CD4-positive, alpha-beta memory T cell (primary cell): Measurements from ENCODE around the gene PNPLA7. TPM values are rescaled to one million over a fixed set of nuclear protein-coding genes. Genes with fewer than 3 reads are reported as not detected.
"Not testable (repeated sequence)": the region's sequence is repeated elsewhere in the genome, so short reads cannot be mapped to it uniquely, and the experiment has no call there.

Experiments
- CTCF ChIA-PET: fragments of 350-600 bp; sonication (Branson Sonifier 250); formaldehyde crosslinking; loops from one replicate; lab custom pipeline; 2021; ENCODE audit warnings: inconsistent platforms; ENCODE audit not compliant: partially characterized antibody; lab: Charles Lee
- POLR2A ChIA-PET: fragments of 350-600 bp; sonication (Branson Sonifier 250); formaldehyde crosslinking; loops from one replicate; lab custom pipeline; 2021; ENCODE audit not compliant: partially characterized antibody; lab: Charles Lee
- DNase-seq, 5 donors: peaks; one replicate each; pipeline versions ENCODE4 v3.0.0 to v3.0.0-alpha.2; 2020 to 2022; ENCODE audit warnings: mixed read lengths in 1 of 5
- H3K27ac ChIP-seq: one replicate; pipeline ENCODE4 v1.7.0; 2013; ENCODE audit warnings: low read depth, low read length
- H3K27me3 ChIP-seq: 2 replicates; pipeline ENCODE4 v1.7.0; 2013; ENCODE audit warnings: mild to moderate bottlenecking, low read length, moderate library complexity; ENCODE audit not compliant: insufficient read depth
- H3K36me3 ChIP-seq: 2 replicates; pipeline ENCODE4 v1.7.0; 2013; ENCODE audit warnings: mild to moderate bottlenecking, low read length, moderate library complexity; ENCODE audit not compliant: insufficient read depth
- H3K4me1 ChIP-seq: 2 replicates; pipeline ENCODE4 v1.7.0; 2013; ENCODE audit warnings: mild to moderate bottlenecking, low read length, moderate library complexity; ENCODE audit not compliant: insufficient read depth
- H3K4me3 ChIP-seq, 2 donors: one replicate each; pipeline ENCODE4 v1.7.0; 2013; ENCODE audit warnings: low read length in 2 of 2, mild to moderate bottlenecking in 1 of 2
- H3K9me3 ChIP-seq, 2 donors: one replicate each; pipeline ENCODE4 v1.7.0; 2013; ENCODE audit warnings: low read length in 2 of 2, control low read depth in 1 of 2; ENCODE audit not compliant: control insufficient read depth in 1 of 2
- H3K27ac Mint-ChIP-seq, 7 donors: one replicate each; pipeline ENCODE4 v1.8.0; 2020 to 2021; ENCODE audit warnings: mixed read lengths in 7 of 7, mild to moderate bottlenecking in 6 of 7, inconsistent platforms in 3 of 7, moderate library complexity in 3 of 7
- H3K27me3 Mint-ChIP-seq, 2 donors: one replicate each; pipeline ENCODE4 v1.8.0; 2020 to 2021; ENCODE audit warnings: mixed read lengths in 2 of 2
- H3K36me3 Mint-ChIP-seq, 2 donors: one replicate each; pipeline ENCODE4 v1.8.0; 2020 to 2021; ENCODE audit warnings: mixed read lengths in 2 of 2, inconsistent platforms in 1 of 2, mild to moderate bottlenecking in 1 of 2
- H3K4me1 Mint-ChIP-seq, 4 donors: one replicate each; pipeline ENCODE4 v1.8.0; 2020 to 2021; ENCODE audit warnings: mixed read lengths in 4 of 4, mild to moderate bottlenecking in 1 of 4
- H3K4me3 Mint-ChIP-seq, 8 donors: one replicate each; pipeline ENCODE4 v1.8.0; 2020 to 2021; ENCODE audit warnings: mixed read lengths in 8 of 8, mild to moderate bottlenecking in 7 of 8, moderate library complexity in 6 of 8, inconsistent platforms in 3 of 8
- H3K9me3 Mint-ChIP-seq, 8 donors: one replicate each; pipeline ENCODE4 v1.8.0; 2020 to 2021; ENCODE audit warnings: mixed read lengths in 8 of 8, mild to moderate bottlenecking in 5 of 8, inconsistent platforms in 3 of 8, moderate library complexity in 1 of 8
- intact Hi-C: fragments of 100-400 bp; cut with micrococcal nuclease; formaldehyde crosslinking; loops from one replicate; pipeline ENCODE4 v1.15.1; 2023
- polyA plus RNA-seq, 2 donors: library from polyadenylated mRNA; unstranded; fragments of 300-500 nt; fragmentation: Illumina TruSeq; gene quantifications; one replicate each; pipeline ENCODE4 v1.2.3, GENCODE V29; 2021
- total RNA-seq, 2 experiments: library from RNA; stranded (reverse); gene quantifications; one replicate each; pipeline ENCODE4 v1.2.3, GENCODE V29; 2021

The PNPLA7 gene
- total and polyA plus RNA-seq, 4 experiments from 2014 or later = 0.98 to 15.7 (median 15.5) TPM; not detected in 1

DNA sequence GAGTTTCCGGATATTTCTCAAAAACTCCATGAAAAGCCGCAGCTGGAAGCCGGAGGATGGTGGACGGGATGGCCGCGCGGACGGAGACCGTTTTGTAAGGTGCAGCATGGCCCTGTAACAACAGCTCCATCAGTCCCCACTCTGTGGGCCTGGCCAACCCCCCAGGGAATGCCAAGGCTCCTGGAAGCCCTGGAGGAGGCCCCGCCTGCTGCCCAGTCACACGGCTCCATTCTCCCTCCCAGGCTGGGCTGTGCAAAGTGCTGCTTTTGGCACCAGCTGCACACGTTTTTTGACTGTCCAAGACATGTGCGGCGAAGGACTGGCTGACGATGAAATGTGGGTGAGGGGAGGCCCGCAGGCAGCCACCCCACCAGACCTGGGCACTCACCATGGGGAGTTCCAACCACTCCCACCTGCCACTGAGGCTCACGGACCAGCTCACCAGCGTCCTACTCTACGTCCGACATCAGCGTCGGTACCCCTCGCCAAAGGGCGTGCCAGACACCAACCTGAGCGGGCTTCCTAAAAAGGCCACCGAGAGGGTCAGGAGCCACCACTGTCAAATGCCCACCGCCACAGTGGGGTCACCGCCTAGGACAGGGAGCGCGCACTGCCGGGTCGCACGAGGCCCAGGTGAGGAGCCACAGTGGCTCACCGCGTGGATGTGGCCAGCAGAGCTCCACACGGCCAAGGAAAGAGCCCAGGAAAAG, 27.3 kb downstream of the PNPLA7 start:
- no peaks in the 10 kb centered on the region for H3K27me3 Mint-ChIP-seq
- no peaks in the 10 kb centered on the region for H3K9me3 Mint-ChIP-seq
- no peak overlapping the region for H3K27ac ChIP-seq
- H3K4me1 ChIP-seq = no peaks in the 10 kb centered on the region
- H3K4me3 ChIP-seq = no peak overlapping the region
- DNase-seq = no peak
- H3K36me3 Mint-ChIP-seq = no peaks in the 10 kb centered on the region
- ChIA-PET POLR2A (no interaction called here), CTCF (interaction anchor here (0.8 to 1.2 kb wide), 2 partner anchors 100 to 220 kb away, joined by 3 to 4 read pairs; partner anchors contain the start of genes EXD3 and NRARP)
- no peaks in the 10 kb centered on the region for H3K27me3 ChIP-seq
- intact Hi-C loops = no loop called here
- H3K4me1 Mint-ChIP-seq = no peaks in the 10 kb centered on the region
- H3K4me3 Mint-ChIP-seq = no peak overlapping the region
- H3K36me3 ChIP-seq = no peaks in the 10 kb centered on the region
- H3K27ac Mint-ChIP-seq = no peak overlapping the region
- no peaks in the 10 kb centered on the region for H3K9me3 ChIP-seq

DNA sequence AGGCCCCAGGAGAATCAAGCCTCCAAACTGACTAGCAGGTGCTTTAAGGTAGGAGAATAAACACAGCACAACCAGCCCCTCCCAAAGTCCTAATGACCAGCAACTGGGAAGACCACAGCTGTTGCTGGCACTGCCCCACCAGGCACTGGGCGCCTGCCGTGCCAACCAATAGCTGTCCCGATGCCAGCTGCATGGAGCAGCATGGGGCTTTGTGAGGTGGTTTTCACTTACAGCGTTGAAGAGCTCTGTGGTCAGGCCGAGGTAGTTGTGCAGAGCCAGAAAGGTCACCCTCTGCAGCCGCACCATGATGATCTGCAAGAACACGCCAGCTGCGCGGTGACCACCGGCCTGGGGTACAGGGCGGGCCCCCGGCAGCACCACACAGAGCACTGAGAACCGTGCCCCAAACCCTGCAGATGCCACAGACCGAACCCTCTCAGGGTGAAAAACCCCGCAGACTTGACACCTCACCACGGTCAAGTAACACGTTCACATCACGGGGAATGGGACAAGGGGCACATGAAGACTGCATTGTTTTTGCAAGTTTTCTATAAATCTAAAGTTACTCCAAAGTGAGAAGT, 28.7 kb downstream of the PNPLA7 start:
- intact Hi-C loops = no loop called here
- no peaks in the 10 kb centered on the region for H3K27me3 Mint-ChIP-seq
- H3K9me3 ChIP-seq = no peaks in the 10 kb centered on the region

DNA sequence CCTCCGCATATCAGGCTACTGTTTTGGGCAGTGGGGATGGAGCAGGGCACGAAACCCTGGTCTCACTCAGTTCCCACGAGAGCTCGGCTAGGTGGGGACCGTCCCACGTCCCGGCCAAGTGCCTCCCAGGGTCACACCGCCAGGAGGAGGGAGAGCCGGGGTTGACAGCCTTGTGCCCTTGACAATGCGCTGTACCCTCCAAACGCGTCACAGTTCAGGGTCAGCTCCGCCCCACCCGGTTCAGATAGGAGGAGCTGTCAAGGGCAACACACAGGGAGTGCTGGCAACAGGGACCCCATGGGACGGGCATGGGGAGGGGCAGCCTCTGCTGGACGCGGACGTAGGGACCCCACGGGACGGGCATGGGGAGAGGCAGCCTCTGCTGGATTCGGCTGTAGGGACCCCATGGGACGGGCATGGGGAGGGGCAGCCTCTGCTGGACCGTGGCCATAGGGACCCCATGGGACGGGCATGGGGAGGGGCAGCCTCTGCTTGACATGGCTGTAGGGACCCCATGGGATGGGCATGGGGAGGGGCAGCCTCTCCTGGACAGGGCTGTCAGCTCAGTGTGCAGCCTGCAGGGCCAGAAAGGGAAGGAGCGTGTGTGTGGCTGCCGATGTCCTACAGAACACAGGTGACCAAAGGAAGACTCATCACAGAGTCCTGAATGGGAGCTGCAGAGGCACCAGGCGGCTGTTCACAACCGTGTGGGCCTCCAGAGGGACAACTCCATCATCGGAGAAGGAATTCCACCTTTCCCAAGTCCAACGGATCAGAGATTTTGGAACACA, 29.4 kb downstream of the PNPLA7 start:
- no peak for DNase-seq
- H3K4me1 Mint-ChIP-seq = no peaks in the 10 kb centered on the region
- H3K36me3 Mint-ChIP-seq = no peaks in the 10 kb centered on the region
- H3K4me1 ChIP-seq = no peaks in the 10 kb centered on the region
- POLR2A ChIA-PET = no interaction called here
- H3K27ac ChIP-seq = no peak overlapping the region
- H3K27me3 Mint-ChIP-seq = no peaks in the 10 kb centered on the region
- no peak overlapping the region for H3K4me3 Mint-ChIP-seq
- intact Hi-C loops = no loop called here
- CTCF ChIA-PET = interaction anchor here (1.4 kb wide), 1 partner anchor 14 kb away, joined by 3 read pairs; no protein-coding TSS in a partner anchor
- no peaks in the 10 kb centered on the region for H3K9me3 ChIP-seq
- no peak overlapping the region for H3K27ac Mint-ChIP-seq
- no peak overlapping the region for H3K4me3 ChIP-seq
- H3K27me3 ChIP-seq = no peaks in the 10 kb centered on the region
- H3K9me3 Mint-ChIP-seq = no peaks in the 10 kb centered on the region
- no peaks in the 10 kb centered on the region for H3K36me3 ChIP-seq

More for the DNA sequence above, 28.7 kb downstream of the PNPLA7 start:
- Histone ChIP-seq H3K36me3 (no peaks in the 10 kb centered on the region), H3K27me3 (no peaks in the 10 kb centered on the region), H3K27ac (no peak overlapping the region), H3K4me1 (no peaks in the 10 kb centered on the region), H3K4me3 (no peak overlapping the region)
- Mint-ChIP-seq H3K4me3 (no peak overlapping the region), H3K4me1 (no peaks in the 10 kb centered on the region), H3K36me3 (no peaks in the 10 kb centered on the region), H3K27ac (peak overlapping the region in 1 of 7 donors; percentile 18), H3K9me3 (no peaks in the 10 kb centered on the region)
- no peak for DNase-seq
- POLR2A ChIA-PET = no interaction called here
- CTCF ChIA-PET = interaction anchor here (1.4 kb wide), 1 partner anchor 14 kb away, joined by 3 read pairs; no protein-coding TSS in a partner anchor

DNA sequence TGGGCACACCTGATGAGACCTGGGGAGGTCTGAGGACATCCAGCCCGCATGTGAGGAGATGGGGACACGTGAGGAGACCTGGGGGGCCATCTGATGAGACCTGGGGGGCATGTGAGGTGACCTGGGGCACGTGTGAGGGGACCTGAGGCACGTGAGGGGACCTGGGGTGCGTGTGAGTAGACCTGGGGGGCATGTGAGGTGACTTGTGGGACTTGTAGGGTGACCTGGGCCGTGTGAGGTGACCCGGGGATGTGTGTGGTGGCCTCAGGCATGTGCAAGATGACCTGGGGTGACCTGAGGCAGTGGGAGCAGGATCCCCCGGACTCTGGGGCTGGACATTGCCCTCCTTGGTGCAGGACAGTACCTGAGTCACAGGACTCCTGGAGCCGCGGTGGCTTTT, 30.6 kb downstream of the PNPLA7 start:
- no peaks in the 10 kb centered on the region for H3K9me3 Mint-ChIP-seq
- CTCF ChIA-PET = no interaction called here

DNA sequence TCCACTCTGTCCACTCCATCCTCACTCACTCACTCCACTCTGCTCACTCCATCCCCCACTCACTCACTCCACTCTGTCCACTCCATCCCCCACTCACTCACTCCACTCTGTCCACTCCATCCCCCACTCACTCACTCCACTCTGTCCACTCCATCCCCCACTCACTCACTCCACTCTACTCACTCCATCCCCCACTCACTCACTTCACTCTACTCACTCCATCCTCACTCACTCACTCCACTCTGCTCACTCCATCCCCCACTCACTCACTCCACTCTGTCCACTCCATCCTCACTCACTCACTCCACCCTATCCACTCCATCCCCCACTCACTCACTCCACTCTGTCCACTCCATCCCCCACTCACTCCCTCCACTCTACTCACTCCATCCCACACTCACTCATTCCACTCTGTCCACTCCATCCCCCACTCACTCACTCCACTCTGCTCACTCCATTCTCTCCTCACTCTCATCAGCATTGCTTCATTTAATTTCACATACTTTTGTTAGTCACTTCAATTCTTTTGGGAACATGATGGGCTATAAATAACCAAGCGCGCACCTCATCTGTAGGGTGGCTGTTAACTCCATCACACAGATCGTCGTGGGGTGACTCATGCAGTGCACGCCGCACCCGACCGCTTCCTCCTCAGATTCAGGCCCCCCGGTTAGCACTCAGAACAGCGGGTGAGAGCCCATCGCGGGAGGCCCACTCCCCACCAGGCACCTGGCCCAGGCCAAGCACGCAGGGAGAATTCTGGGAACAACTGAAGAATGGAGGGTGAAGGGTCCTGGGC, 31.3 kb downstream of the PNPLA7 start:
- H3K36me3 ChIP-seq, H3K9me3 ChIP-seq, H3K9me3 Mint-ChIP-seq, H3K4me3 Mint-ChIP-seq, H3K27me3 ChIP-seq, H3K27ac Mint-ChIP-seq, DNase-seq, H3K4me1 Mint-ChIP-seq, POLR2A ChIA-PET, H3K4me3 ChIP-seq, intact Hi-C loops, H3K4me1 ChIP-seq, H3K36me3 Mint-ChIP-seq, H3K27me3 Mint-ChIP-seq, CTCF ChIA-PET, H3K27ac ChIP-seq: not testable (repeated sequence)

More for the DNA sequence above, 30.6 kb downstream of the PNPLA7 start:
- H3K27me3 ChIP-seq = no peaks in the 10 kb centered on the region
- intact Hi-C loops = no loop called here
- Mint-ChIP-seq H3K4me3 (no peak overlapping the region), H3K27ac (peak overlapping the region in 1 of 7 donors; percentile 71), H3K36me3 (no peaks in the 10 kb centered on the region), H3K27me3 (no peaks in the 10 kb centered on the region), H3K4me1 (no peaks in the 10 kb centered on the region)
- POLR2A ChIA-PET = no interaction called here
- no peak overlapping the region for H3K27ac ChIP-seq
- H3K36me3 ChIP-seq = no peaks in the 10 kb centered on the region
- H3K4me3 ChIP-seq = no peak overlapping the region
- no peak for DNase-seq
- no peaks in the 10 kb centered on the region for H3K9me3 ChIP-seq
- no peaks in the 10 kb centered on the region for H3K4me1 ChIP-seq

DNA sequence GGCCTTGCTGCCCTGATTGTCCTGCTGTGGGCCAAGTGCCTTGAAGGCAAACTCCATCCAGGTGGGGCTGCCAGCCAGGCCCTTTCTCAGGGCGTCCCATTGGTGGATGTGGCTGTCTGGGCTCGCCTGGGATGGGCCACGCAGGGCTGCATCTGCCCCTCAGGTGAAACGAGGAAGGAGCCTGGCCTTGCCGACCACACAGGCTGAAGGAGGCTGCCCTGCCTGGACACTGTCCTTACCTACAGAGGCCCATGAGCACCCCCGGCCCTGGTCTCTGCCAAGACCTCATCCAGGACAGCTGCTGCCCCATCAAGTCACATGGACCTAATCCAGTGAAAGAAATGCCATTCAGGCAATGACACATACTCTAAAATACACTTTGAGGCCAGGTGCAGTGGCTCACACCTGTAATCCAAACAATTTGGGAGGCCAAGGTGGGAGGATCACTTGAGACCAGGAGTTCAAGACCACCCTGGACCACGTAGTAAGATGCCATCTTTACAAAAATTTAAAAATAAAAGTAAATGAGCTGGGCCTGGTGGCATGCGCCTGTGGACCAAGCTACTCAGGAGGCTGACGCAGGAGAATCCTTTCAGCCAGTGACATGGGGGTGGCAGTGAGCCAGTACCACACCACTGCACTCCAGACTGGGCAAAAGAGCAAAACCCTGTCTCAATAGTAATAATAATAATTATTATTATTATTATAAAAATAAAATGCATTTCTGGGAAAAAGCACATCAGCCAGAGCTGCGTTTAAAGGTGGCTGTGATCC, 33.9 kb downstream of the PNPLA7 start:
- CTCF ChIA-PET = no interaction called here
- Mint-ChIP-seq H3K27me3 (no peaks in the 10 kb centered on the region), H3K4me3 (no peak overlapping the region), H3K36me3 (no peaks in the 10 kb centered on the region), H3K27ac (no peak overlapping the region), H3K9me3 (no peaks in the 10 kb centered on the region), H3K4me1 (peaks cover 1 to 6% (median 5%) of the 10 kb centered on the region in 4 donors)
- DNase-seq = no peak
- POLR2A ChIA-PET = no interaction called here
- Histone ChIP-seq H3K4me3 (no peak overlapping the region), H3K36me3 (no peaks in the 10 kb centered on the region), H3K4me1 (no peaks in the 10 kb centered on the region), H3K9me3 (no peaks in the 10 kb centered on the region), H3K27ac (no peak overlapping the region), H3K27me3 (no peaks in the 10 kb centered on the region)
- intact Hi-C loops = no loop called here
